Measurements from ENCODE around the gene PRKCB. TPM values are rescaled to one million over a fixed set of nuclear protein-coding genes. Genes with fewer than 3 reads are reported as not detected.

The PRKCB gene
- total RNA-seq, 1 experiment from 2014 or later: 0.89 TPM

DNA sequence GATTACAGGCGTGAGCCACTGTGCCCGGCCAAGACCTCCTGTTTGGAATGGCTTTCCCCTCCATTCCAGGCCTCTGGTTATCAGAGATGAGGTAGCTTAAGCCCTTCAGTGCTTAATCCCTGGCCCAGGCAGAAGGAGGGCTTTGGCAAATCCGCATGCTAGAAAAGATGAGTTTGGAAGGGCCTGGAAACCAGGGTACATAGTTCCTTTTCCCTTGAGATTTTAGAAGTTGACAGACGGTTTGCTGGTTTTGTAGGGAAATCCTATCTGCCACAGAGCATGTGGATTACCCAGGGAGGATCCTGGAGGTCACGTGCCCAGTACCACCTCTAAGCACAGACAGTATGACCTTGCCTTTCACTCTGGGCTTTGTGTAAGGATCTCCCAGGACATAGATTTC, 305.7 kb downstream of the PRKCB start:
- no peak overlapping the region for H3K9ac ChIP-seq (ENCODE audit: low read length)

More for the DNA sequence above, 305.7 kb downstream of the PRKCB start:
- DNase-seq (ENCODE audit: low read depth, low spot score) (no peak), ATAC-seq (no peak)
- Histone ChIP-seq H3K4me1 (ENCODE audit: control insufficient read depth in 1 of 2, insufficient read depth in 2 of 2, low read length in 2 of 2) (no peaks in the 10 kb centered on the region), H2AFZ (ENCODE audit: low read depth, low read length, poor library complexity, severe bottlenecking) (no peak overlapping the region), H3K9me2 (ENCODE audit: insufficient read depth) (no peaks in the 10 kb centered on the region), H3K4me3 (replicated peaks in 1 of 2; ENCODE audit: low read depth in 1 of 2, low read length in 2 of 2) (no peak overlapping the region), H3K36me3 (ENCODE audit: control insufficient read depth in 1 of 2, insufficient read depth in 2 of 2, low read length in 2 of 2) (no peaks in the 10 kb centered on the region), H3K79me2 (ENCODE audit: insufficient read depth, low read length) (no peaks in the 10 kb centered on the region), H3K9me3 (ENCODE audit: control insufficient read depth in 1 of 2, insufficient read depth in 1 of 2, low read depth in 1 of 2, low read length in 2 of 2) (no peaks in the 10 kb centered on the region), H4K20me1 (ENCODE audit: insufficient read depth) (no peaks in the 10 kb centered on the region), H3K27ac (ENCODE audit: low read depth, low read length) (no peak overlapping the region), H3K4me2 (ENCODE audit: low read length) (no peak overlapping the region), H3K27me3 (ENCODE audit: insufficient read depth, low read length) (peaks cover 13% of the 10 kb centered on the region)
- ChIA-PET RAD21 (ENCODE audit: low non-redundant PET in 1 of 2, low total read pairs in 2 of 2, uncharacterized antibody in 2 of 2, unreplicated experiment in 2 of 2) (no interaction called here), POLR2A (no interaction called here), CTCF (no interaction called here)
- BruUV-seq (replicated peaks): no TSS peak
- intact Hi-C loops (cut with micrococcal nuclease): no loop called here
- TF ChIP-seq EGR1 (IDR thresholded peaks at IDR 0.05; ENCODE audit: low read depth) (no peak), SP1 (IDR thresholded peaks at IDR 0.05; ENCODE audit: low read depth) (no peak), SIN3A (IDR thresholded peaks at IDR 0.05; ENCODE audit: low read depth) (no peak), CEBPB (IDR thresholded peaks at IDR 0.05; ENCODE audit: low read depth) (no peak), RAD21 (IDR thresholded peaks at IDR 0.05; ENCODE audit: low read depth) (no peak), ELF1 (IDR thresholded peaks at IDR 0.05; ENCODE audit: borderline replicate concordance, low read depth) (no peak), CTCF (IDR thresholded peaks at IDR 0.05 in 2 of 3, conservative IDR thresholded peaks at IDR 0.05 in 1 of 3; ENCODE audit: borderline replicate concordance in 1 of 3, insufficient read depth in 1 of 3, low read depth in 2 of 3, low read length in 2 of 3) (no peak), ZFX (IDR thresholded peaks at IDR 0.05) (no peak), SRF (IDR thresholded peaks at IDR 0.05; ENCODE audit: low read depth) (no peak), EZH2phosphoT487 (IDR thresholded peaks at IDR 0.05; ENCODE audit: borderline replicate concordance) (no peak), POLR2AphosphoS5 (IDR thresholded peaks at IDR 0.05; ENCODE audit: low read depth, low read length) (no peak), FOSL1 (IDR thresholded peaks at IDR 0.05; ENCODE audit: low read depth) (no peak), ZNF274 (IDR thresholded peaks at IDR 0.05; ENCODE audit: low read depth, low read length) (no peak), EZH2 (IDR thresholded peaks at IDR 0.05) (no peak), TCF7L2 (IDR thresholded peaks at IDR 0.05; ENCODE audit: borderline replicate concordance, extremely low read depth, insufficient read depth, insufficient read length) (no peak)
- TF ChIP-seq, protein P1, sequence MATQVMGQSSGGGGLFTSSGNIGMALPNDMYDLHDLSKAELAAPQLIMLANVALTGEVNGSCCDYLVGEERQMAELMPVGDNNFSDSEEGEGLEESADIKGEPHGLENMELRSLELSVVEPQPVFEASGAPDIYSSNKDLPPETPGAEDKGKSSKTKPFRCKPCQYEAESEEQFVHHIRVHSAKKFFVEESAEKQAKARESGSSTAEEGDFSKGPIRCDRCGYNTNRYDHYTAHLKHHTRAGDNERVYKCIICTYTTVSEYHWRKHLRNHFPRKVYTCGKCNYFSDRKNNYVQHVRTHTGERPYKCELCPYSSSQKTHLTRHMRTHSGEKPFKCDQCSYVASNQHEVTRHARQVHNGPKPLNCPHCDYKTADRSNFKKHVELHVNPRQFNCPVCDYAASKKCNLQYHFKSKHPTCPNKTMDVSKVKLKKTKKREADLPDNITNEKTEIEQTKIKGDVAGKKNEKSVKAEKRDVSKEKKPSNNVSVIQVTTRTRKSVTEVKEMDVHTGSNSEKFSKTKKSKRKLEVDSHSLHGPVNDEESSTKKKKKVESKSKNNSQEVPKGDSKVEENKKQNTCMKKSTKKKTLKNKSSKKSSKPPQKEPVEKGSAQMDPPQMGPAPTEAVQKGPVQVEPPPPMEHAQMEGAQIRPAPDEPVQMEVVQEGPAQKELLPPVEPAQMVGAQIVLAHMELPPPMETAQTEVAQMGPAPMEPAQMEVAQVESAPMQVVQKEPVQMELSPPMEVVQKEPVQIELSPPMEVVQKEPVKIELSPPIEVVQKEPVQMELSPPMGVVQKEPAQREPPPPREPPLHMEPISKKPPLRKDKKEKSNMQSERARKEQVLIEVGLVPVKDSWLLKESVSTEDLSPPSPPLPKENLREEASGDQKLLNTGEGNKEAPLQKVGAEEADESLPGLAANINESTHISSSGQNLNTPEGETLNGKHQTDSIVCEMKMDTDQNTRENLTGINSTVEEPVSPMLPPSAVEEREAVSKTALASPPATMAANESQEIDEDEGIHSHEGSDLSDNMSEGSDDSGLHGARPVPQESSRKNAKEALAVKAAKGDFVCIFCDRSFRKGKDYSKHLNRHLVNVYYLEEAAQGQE (IDR thresholded peaks at IDR 0.05; ENCODE audit: low read depth): no peak
- TF ChIP-seq, protein P2, sequence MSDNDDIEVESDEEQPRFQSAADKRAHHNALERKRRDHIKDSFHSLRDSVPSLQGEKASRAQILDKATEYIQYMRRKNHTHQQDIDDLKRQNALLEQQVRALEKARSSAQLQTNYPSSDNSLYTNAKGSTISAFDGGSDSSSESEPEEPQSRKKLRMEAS (IDR thresholded peaks at IDR 0.05): no peak
- TF ChIP-seq, protein P3, sequence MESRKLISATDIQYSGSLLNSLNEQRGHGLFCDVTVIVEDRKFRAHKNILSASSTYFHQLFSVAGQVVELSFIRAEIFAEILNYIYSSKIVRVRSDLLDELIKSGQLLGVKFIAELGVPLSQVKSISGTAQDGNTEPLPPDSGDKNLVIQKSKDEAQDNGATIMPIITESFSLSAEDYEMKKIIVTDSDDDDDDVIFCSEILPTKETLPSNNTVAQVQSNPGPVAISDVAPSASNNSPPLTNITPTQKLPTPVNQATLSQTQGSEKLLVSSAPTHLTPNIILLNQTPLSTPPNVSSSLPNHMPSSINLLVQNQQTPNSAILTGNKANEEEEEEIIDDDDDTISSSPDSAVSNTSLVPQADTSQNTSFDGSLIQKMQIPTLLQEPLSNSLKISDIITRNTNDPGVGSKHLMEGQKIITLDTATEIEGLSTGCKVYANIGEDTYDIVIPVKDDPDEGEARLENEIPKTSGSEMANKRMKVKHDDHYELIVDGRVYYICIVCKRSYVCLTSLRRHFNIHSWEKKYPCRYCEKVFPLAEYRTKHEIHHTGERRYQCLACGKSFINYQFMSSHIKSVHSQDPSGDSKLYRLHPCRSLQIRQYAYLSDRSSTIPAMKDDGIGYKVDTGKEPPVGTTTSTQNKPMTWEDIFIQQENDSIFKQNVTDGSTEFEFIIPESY (IDR thresholded peaks at IDR 0.05; ENCODE audit: extremely low read depth, insufficient replicate concordance, low read length): no peak
- TF ChIP-seq, protein P4, sequence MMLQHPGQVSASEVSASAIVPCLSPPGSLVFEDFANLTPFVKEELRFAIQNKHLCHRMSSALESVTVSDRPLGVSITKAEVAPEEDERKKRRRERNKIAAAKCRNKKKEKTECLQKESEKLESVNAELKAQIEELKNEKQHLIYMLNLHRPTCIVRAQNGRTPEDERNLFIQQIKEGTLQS (IDR thresholded peaks at IDR 0.05): no peak

All from HCT116 (cell line).